RCC 7860 (cell line): ENCODE data around the gene CACNA1G.

Experiments used
- DNase-seq: peaks from one replicate; pipeline ENCODE4 v3.0.0-alpha.2; 2015; ENCODE audit warnings: low spot score
- FAIRE-seq: peaks from 2 replicates; lab custom pipeline; 2012; peaks lifted over from hg19 to GRCh38; lab: Jason Lieb, UNC

Gene CACNA1G

GRCh38 chr17:50585346-50585745, 24.8 kb downstream of the CACNA1G start:
- FAIRE-seq (no peak), DNase-seq (no peak)

- FAIRE-seq, result no peak
These were observed 25.4 kb downstream of the CACNA1G start for GRCh38 chr17:50585891-50586290.

GRCh38 chr17:50586421-50587247, 26.1 kb downstream of the CACNA1G start:
- FAIRE-seq (no peak), DNase-seq (no peak)

More at GRCh38 chr17:50585891-50586290, 25.4 kb downstream of the CACNA1G start:
- no peak for DNase-seq

- FAIRE-seq (no peak), DNase-seq (no peak)
These were observed 27.1 kb downstream of the CACNA1G start for GRCh38 chr17:50587571-50587970.

GRCh38 chr17:50588391-50589049, 28.0 kb downstream of the CACNA1G start:
- DNase-seq, result no peak
- no peak for FAIRE-seq

GRCh38 chr17:50589095-50589705, 28.7 kb downstream of the CACNA1G start:
- DNase-seq, result no peak
- FAIRE-seq, result no peak

GRCh38 chr17:50590946-50591737, 30.6 kb downstream of the CACNA1G start:
- no peak for FAIRE-seq
- DNase-seq, result no peak

- no peak for FAIRE-seq
- no peak for DNase-seq
These were observed 32.8 kb downstream of the CACNA1G start for GRCh38 chr17:50593321-50593720.

GRCh38 chr17:50594128-50594823, 33.8 kb downstream of the CACNA1G start:
- no peak for FAIRE-seq
- DNase-seq, result no peak

GRCh38 chr17:50594892-50595291, 34.4 kb downstream of the CACNA1G start:
- no peak for FAIRE-seq
- DNase-seq, result no peak

- no peak for DNase-seq
- FAIRE-seq, result no peak
These were observed 35.9 kb downstream of the CACNA1G start for GRCh38 chr17:50596191-50597037.

GRCh38 chr17:50598487-50598886, 38.0 kb downstream of the CACNA1G start:
- no peak for FAIRE-seq
- DNase-seq, result no peak

GRCh38 chr17:50599606-50600005, 39.1 kb downstream of the CACNA1G start:
- no peak for FAIRE-seq
- DNase-seq, result no peak

GRCh38 chr17:50601823-50602375, 41.4 kb downstream of the CACNA1G start:
- no peak for DNase-seq
- no peak for FAIRE-seq

GRCh38 chr17:50602836-50603235, 42.3 kb downstream of the CACNA1G start:
- FAIRE-seq (no peak), DNase-seq (no peak)

- FAIRE-seq (no peak), DNase-seq (no peak)
These were observed 42.8 kb downstream of the CACNA1G start for GRCh38 chr17:50603340-50603739.

GRCh38 chr17:50604513-50604912, 44.0 kb downstream of the CACNA1G start:
- FAIRE-seq, result no peak
- DNase-seq, result no peak

- DNase-seq, result no peak
These were observed 44.9 kb downstream of the CACNA1G start for GRCh38 chr17:50605429-50605828.

GRCh38 chr17:50607522-50608175, 47.1 kb downstream of the CACNA1G start:
- FAIRE-seq, result no peak
- no peak for DNase-seq

More at GRCh38 chr17:50605429-50605828, 44.9 kb downstream of the CACNA1G start:
- no peak for FAIRE-seq
